ENCODE results near the gene ANP32B.

DNA sequence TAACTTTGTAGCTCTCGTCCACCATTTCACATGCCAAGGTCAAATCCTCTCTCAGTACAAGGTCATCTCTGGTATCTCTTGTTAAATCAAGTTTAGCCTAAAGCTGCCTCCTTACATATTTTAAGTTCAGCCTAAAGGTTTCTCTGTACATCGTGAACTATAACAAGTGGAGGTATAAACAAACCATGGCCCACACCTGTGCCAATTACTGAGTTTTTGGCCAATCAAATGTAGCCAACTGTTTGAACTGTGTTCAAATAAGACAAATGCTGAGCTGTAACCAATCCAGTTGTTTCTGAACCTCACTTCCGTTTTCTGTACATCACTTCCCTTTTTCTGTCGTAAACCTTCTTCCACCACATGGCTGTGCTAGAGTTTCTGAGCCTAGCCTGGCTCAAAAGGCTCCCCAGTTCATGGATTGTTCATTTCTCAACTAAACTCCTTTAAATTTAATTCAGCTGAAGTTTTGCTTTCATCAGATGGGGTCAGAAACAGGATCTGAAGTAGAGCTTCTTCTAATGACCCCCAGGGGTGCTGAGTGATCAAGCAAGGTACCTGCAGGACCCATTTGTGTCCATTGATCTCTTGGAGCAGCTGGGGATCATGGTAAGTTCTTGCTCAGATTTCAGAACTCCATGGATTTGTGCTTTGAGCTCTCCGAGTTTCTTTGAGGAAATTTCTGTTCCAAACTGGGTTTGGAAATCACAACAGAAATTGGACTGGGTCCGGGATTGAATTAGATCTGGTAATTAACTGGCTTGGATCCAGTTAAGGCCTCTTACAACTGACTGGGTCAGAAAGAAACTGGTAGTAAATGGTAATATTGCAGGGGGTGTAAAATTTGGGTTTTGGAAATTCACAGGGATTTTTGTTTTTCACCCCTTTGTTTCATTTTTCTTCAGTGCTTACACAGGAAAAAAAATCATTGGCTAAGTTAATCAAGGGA lies 62.4 kb downstream of the ANP32B start:
- TF ChIP-seq TAF1 (IDR thresholded peaks at IDR 0.05; ENCODE audit: borderline replicate concordance, insufficient read depth, low read length) (no peak), SIN3A (IDR thresholded peaks at IDR 0.05; ENCODE audit: borderline replicate concordance, insufficient read depth, low read length) (no peak)

Data from PFSK-1 (cell line).